BE2C (cell line): ENCODE measurements around the gene HGF.
A peak's percentile ranks its signal among the peaks of the same experiment; 100 is the strongest.

Source experiments
- DNase-seq: peaks from one replicate; pipeline ENCODE4 v3.0.0-alpha.2; 2020
- H3K27me3 ChIP-seq: fragments of 250-450 bp; sonication (Bioruptor Pico); 2 replicates; pipeline ENCODE4 v1.5.1; 2020; ENCODE audit warnings: mild to moderate bottlenecking
- H3K36me3 ChIP-seq: fragments of 250-450 bp; sonication (Bioruptor Pico); 2 replicates; pipeline ENCODE4 v1.5.1; 2020; ENCODE audit warnings: mild to moderate bottlenecking
- H3K4me1 ChIP-seq: fragments of 250-450 bp; sonication (Bioruptor Pico); 2 replicates; pipeline ENCODE4 v1.5.1; 2020
- H3K4me3 ChIP-seq: 2 replicates; pipeline ENCODE4 v1.5.1; 2011; ENCODE audit warnings: low read depth, low read length
- H3K9me3 ChIP-seq: fragments of 250-450 bp; sonication (Bioruptor Pico); 2 replicates; pipeline ENCODE4 v1.5.1; 2020
- TF ChIP-seq, protein P1 (sequence below): IDR thresholded peaks from 2 replicates; pipeline ENCODE4 v1.5.1; 2012; ENCODE audit warnings: mild to moderate bottlenecking, low read depth, low read length

HGF gene

DNA sequence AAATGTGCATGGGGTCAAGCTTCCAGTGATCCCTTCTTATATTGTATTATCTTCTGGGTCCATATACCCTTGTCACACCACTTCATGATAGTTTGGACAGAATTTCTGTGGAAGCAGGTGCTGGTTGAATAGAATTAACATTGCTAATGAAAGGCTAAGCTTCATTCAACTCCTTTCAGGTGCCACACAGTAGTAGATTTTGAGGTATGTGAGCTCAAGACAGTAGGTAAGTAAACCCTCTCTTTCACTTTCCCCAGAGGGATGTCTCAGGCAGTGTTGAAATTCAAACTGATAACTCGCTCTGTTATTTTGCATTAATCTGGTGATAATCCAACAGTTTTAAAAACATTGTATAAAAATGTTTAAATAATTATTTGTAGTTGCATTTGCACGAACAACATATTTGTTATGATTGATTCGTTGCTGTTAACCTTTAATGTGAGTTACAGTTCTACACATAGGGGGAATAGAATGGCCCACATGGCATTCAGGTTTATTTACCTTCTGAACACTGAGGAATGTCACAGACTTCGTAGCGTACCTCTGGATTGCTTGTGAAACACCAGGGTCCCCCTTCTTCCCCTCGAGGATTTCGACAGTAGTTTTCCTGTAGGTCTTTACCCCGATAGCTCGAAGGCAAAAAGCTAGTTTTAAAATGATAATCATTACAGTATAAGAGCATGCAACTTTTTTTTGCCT lies 18.1 kb downstream of the HGF start:
- no peak for DNase-seq
- H3K4me3 ChIP-seq: no peak overlapping the region
- TF ChIP-seq, protein P1, sequence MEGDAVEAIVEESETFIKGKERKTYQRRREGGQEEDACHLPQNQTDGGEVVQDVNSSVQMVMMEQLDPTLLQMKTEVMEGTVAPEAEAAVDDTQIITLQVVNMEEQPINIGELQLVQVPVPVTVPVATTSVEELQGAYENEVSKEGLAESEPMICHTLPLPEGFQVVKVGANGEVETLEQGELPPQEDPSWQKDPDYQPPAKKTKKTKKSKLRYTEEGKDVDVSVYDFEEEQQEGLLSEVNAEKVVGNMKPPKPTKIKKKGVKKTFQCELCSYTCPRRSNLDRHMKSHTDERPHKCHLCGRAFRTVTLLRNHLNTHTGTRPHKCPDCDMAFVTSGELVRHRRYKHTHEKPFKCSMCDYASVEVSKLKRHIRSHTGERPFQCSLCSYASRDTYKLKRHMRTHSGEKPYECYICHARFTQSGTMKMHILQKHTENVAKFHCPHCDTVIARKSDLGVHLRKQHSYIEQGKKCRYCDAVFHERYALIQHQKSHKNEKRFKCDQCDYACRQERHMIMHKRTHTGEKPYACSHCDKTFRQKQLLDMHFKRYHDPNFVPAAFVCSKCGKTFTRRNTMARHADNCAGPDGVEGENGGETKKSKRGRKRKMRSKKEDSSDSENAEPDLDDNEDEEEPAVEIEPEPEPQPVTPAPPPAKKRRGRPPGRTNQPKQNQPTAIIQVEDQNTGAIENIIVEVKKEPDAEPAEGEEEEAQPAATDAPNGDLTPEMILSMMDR: no peak
- 0 out of 2 replicates have a peak, but pooled peaks cover 2% of the 10 kb centered on the region for H3K4me1 ChIP-seq
- no peaks in the 10 kb centered on the region for H3K9me3 ChIP-seq
- peaks cover 24% of the 10 kb centered on the region for H3K36me3 ChIP-seq
- H3K27me3 ChIP-seq: no peaks in the 10 kb centered on the region

DNA sequence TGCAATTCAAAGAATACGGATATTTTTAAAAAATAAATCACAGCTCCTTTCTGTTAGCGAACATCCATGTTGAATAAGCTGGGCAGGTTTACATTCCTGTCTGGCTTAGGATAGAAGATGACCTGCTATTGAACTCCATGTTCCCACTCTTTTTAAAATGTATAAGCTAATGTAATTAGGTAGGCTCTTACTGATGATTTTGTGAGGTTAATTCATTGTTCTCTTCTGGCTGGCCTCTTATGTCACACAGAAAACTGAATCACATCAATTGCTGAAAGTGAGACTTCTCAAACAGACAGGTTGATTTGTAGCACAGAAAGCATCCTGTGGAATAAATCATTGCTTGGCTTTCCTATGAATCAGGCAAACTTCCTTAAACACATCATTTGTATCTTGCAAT lies 24.2 kb downstream of the HGF start:
- H3K9me3 ChIP-seq: no peaks in the 10 kb centered on the region
- H3K4me1 ChIP-seq: peaks cover 26% of the 10 kb centered on the region
- DNase-seq: no peak
- TF ChIP-seq, protein P1: no peak
- H3K4me3 ChIP-seq: no peak overlapping the region
- H3K27me3 ChIP-seq: no peaks in the 10 kb centered on the region
- no peaks in the 10 kb centered on the region for H3K36me3 ChIP-seq

DNA sequence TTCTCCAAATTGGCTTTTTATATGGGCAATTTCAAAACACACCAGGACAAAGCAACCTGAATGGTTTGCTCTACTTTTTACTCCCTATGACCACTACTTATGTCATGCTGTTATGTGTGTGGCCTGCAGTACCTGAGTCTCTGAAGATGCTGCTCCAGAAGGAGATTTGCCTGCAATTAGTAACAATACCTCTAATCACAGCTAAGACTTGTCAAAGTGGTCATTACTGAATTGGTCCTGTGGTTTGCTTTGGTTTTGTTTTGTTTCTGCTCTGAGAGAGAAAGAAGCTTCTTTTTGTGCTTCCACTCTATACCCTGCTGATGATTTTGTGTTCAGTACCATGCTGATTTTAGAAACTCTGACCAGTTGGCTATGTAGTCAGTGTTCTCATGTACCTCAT lies 25.5 kb downstream of the HGF start:
- H3K9me3 ChIP-seq: no peaks in the 10 kb centered on the region
- no peaks in the 10 kb centered on the region for H3K36me3 ChIP-seq
- DNase-seq: no peak
- TF ChIP-seq, protein P1: no peak
- no peaks in the 10 kb centered on the region for H3K27me3 ChIP-seq
- peaks cover 36% of the 10 kb centered on the region for H3K4me1 ChIP-seq
- no peak overlapping the region for H3K4me3 ChIP-seq

DNA sequence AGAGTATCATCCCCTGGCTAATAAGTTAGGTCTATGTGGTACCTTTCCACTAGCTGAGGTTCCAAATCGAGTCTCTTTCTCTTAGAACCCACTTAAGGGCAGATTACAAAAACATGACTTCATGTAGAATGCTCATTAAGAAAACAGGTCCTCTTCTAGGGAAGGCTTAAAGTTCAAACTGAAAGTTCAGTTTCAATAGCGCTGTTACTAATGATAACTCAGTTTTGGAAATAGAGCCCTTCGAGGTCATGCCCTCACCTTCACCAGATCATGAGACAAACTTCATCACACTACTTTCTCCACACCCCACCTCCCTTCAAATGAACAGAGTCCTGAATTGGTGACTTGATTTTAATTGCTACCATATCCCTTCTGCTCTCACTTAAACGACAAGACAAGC lies 26.2 kb downstream of the HGF start:
- no peak for DNase-seq
- Histone ChIP-seq H3K9me3 (no peaks in the 10 kb centered on the region), H3K27me3 (no peaks in the 10 kb centered on the region)

DNA sequence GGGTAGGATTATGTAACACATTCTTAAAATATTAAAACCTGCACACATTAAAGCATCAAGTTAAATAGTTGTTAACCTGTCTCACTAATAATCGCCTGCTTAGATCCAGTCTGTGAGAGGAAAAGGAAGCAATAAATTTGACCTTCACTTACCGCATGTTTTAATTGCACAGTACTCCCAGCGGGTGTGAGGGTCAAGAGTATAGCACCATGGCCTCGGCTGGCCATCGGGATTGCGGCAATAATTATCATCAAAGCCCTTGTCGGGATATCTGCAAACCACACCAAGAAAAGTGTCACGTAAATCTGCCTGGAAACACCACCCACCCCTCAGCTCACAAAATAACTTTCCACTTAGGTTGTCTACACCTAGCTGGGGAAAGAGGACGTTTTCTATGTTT lies 26.6 kb downstream of the HGF start:
- Histone ChIP-seq H3K36me3 (no peaks in the 10 kb centered on the region), H3K27me3 (no peaks in the 10 kb centered on the region)
- DNase-seq: no peak

More for the DNA sequence above, 26.2 kb downstream of the HGF start:
- Histone ChIP-seq H3K36me3 (no peaks in the 10 kb centered on the region), H3K4me1 (peaks cover 36% of the 10 kb centered on the region), H3K4me3 (no peak overlapping the region)
- TF ChIP-seq, protein P1: no peak

DNA sequence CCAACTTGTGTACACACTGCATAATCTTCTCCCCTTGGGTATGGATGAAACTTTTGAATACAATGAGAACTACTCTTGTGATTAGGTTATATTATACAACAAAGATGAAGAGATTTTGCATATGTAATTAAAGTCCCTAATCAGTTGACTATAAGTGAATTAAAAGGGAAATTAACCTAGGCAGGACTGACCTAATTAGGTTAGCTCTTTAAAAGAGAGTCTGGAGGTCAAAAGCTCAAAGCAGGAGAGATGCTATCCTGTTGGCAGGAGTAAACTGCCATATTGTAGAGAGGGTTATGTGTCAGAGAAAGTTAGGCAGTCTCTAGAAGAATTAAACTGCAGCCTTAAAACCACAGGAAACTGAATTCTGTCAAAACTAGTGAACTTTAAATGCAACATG lies 29.4 kb downstream of the HGF start:
- Histone ChIP-seq H3K4me1 (peaks cover 30% of the 10 kb centered on the region), H3K36me3 (no peaks in the 10 kb centered on the region)

More for the DNA sequence above, 26.6 kb downstream of the HGF start:
- no peak overlapping the region for H3K4me3 ChIP-seq
- H3K4me1 ChIP-seq: peaks cover 36% of the 10 kb centered on the region
- TF ChIP-seq, protein P1: no peak
- no peaks in the 10 kb centered on the region for H3K9me3 ChIP-seq

More for the DNA sequence above, 29.4 kb downstream of the HGF start:
- no peaks in the 10 kb centered on the region for H3K27me3 ChIP-seq
- no peak overlapping the region for H3K4me3 ChIP-seq
- TF ChIP-seq, protein P1: no peak
- peak; percentile 40 for DNase-seq
- H3K9me3 ChIP-seq: no peaks in the 10 kb centered on the region
